ENCODE data around the gene RHOBTB3.

Gene RHOBTB3

DNA sequence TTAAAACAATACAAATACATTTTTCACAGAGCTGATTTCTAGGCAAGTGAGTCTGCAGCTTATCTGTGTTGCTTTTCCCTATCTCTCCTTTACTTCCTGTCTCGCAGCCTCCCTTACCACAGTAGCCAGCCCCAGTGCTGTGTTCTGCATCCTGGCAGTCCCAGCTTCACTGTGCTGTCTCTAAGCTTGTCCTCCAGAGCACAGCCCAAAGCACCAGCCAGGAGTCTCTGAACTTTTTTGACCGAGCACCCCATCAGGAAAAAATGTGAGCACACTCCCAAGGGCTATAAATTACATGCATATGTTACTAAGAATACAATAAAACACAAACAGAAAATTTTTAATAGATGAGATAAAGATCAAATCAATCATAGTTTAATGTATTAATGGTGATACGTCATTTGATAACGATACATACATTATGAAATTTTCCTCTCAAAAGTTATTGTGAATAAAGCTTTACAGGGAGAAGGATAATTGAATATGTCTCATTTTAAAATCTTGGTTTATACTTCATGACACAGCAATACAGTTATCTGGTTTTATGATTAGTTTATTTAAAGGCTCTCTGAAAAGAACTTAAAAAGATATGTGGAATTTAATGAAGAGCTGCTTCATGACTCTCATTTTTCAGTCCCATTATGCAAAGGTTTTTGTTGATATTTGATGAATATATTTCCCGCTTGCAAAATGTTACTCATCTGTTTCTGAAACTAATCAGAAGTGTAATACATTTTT is 7.3 kb upstream of the RHOBTB3 start:
- no peak for DNase-seq (ENCODE audit: low read depth)
- TF ChIP-seq, protein P1, sequence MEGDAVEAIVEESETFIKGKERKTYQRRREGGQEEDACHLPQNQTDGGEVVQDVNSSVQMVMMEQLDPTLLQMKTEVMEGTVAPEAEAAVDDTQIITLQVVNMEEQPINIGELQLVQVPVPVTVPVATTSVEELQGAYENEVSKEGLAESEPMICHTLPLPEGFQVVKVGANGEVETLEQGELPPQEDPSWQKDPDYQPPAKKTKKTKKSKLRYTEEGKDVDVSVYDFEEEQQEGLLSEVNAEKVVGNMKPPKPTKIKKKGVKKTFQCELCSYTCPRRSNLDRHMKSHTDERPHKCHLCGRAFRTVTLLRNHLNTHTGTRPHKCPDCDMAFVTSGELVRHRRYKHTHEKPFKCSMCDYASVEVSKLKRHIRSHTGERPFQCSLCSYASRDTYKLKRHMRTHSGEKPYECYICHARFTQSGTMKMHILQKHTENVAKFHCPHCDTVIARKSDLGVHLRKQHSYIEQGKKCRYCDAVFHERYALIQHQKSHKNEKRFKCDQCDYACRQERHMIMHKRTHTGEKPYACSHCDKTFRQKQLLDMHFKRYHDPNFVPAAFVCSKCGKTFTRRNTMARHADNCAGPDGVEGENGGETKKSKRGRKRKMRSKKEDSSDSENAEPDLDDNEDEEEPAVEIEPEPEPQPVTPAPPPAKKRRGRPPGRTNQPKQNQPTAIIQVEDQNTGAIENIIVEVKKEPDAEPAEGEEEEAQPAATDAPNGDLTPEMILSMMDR (conservative IDR thresholded peaks at IDR 0.05; ENCODE audit: control insufficient read depth, insufficient read depth, low read depth, low read length), result no peak
- no peak overlapping the region for H3K4me3 ChIP-seq (ENCODE audit: control insufficient read depth, low read depth, low read length)

DNA sequence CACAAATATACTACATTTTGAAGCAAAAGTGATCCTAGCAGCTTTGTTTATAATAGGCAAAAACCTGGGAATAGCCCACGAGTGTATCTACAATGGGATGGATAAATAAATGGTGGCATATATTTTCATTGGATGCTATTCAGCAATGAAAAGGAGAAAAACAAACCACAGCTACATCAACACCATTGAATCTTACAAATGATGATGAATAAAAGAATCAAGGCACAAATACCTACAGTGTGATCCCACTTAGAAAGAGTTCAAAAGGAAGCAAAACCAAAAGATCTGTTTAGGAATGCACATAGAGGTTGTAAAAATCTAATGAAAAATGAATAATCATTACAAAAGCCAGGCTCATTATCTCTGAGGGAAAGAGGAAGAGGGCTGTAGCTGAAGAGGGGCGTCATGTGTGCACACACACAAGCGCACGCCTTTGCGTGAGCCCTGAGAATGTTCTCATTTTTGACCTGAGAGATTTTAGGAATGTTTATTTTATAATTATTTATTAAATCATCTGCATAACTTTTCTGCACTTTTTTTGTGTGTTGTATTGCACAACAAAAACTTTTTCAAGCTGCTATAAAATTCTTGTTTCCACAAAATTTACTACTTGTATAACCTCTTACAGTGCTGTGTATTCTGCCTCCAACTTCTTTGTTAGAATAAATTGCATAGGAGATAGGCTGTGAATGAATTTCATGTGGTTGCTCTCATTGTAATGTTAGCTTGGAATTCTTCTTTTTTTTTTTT is 5.9 kb upstream of the RHOBTB3 start:
- DNase-seq (ENCODE audit: low read depth), result no peak
- TF ChIP-seq, protein P1 (conservative IDR thresholded peaks at IDR 0.05; ENCODE audit: control insufficient read depth, insufficient read depth, low read depth, low read length), result no peak
- no peak overlapping the region for H3K4me3 ChIP-seq (ENCODE audit: control insufficient read depth, low read depth, low read length)

DNA sequence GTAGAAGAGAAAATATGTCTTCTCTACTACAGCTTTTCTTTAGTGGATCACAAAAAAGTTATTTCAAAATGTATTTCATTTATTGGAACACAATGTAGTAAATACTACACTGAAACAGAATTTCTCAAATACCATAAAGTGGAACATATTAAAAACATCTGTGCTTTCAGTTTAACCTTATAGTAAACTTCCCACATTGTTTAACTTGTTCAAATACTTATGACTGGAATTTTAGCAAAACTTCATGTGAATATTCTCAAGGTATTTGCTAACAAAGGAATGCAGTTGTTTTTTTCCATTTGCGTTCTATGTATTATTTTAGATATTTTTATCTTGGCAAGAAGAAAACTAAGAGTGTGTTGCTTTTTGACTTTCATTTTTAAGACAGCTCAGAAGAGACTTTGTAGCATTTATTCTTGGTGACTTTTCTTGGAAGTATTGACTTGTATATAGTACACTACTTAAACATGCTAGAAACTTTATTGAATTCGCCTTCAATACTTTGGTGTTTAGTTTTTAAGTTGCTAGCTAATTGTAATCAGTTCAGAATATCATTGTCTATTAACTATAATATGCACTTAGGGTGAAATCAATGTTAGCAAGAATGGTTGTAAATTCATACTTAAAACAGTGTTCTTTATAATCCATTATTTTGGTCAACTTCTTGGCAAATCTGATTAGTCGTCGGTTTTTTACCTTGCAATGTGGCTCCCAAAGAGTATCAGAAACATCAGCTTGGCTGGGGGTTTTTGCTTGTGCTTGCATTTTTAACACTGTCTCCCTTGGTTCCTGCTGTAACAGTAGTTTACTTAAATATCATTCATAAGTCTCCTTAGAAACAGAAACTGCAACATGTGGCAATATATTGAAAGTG is 5.0 kb upstream of the RHOBTB3 start:
- TF ChIP-seq, protein P1 (conservative IDR thresholded peaks at IDR 0.05; ENCODE audit: control insufficient read depth, insufficient read depth, low read depth, low read length), result no peak

DNA sequence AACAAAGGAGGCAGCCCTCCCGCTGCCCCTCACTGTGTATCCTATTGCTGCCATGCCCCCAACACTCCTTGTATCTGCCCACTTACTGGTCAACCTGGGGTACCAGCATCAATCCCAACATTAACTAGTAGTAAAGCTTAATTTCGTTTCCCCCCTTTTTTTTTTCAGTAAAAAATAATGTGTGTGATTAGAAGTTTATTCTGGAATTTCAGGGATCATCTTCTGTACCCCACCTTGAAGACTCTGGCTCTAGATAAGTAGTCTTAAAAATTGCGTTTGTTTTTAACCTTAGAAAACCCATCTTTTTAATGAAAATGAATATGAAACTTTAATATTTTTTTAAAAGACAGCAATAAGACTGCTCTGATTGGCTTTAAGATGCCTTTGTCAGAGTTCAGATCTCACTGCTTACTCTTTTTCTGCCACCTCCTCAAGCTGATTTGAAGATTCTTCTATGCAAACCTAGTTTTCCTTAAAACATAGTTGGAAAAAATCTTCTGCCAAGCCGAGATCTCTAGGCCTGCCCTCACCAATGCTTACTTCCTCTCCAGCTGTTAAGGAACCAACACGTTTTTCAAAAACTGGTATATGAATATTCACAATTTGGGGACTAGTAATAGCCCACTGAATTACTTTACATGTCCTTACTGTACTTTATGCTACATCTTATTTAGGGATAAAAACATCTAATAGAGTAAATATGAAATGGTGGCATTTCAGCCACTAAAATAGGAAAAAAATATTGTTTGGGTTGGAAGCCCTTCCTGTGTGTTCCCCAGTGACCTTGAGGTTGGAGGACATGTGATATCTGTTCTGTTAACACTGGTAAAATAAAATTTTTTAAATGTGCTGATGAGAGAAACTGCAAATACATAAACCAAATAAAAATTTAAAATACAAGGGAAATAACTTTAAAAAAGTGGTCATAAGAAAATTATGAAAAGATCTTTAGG is 4.0 kb upstream of the RHOBTB3 start:
- no peak overlapping the region for H3K4me3 ChIP-seq (ENCODE audit: control insufficient read depth, low read depth, low read length)

More for the DNA sequence above, 5.0 kb upstream of the RHOBTB3 start:
- no peak overlapping the region for H3K4me3 ChIP-seq (ENCODE audit: control insufficient read depth, low read depth, low read length)
- no peak for DNase-seq (ENCODE audit: low read depth)

DNA sequence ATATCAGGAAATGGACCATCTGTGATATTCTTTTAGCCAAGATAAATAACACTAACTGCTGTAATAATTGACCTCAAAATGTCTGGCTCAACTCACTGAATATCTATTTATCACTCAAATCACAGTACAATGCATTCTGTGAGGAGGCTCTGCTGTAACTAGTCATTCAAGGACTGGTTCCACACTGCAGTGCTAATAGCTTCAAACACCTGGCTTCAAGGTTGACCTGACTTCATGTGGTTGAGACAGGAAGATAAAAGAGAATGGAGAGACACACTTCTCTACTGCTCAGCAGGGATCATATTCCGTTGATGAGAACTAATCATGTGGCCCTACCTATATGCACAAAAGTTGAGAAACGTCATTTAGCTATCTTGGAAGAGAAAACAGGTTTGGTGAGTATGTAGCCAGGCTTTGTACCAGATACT is 3.4 kb upstream of the RHOBTB3 start:
- TF ChIP-seq, protein P1 (conservative IDR thresholded peaks at IDR 0.05; ENCODE audit: control insufficient read depth, insufficient read depth, low read depth, low read length), result no peak
- peak; percentile 57 for DNase-seq (ENCODE audit: low read depth)
- H3K4me3 ChIP-seq (ENCODE audit: control insufficient read depth, low read depth, low read length), result no peak overlapping the region

More for the DNA sequence above, 4.0 kb upstream of the RHOBTB3 start:
- TF ChIP-seq, protein P1 (conservative IDR thresholded peaks at IDR 0.05; ENCODE audit: control insufficient read depth, insufficient read depth, low read depth, low read length), result no peak
- DNase-seq (ENCODE audit: low read depth), result no peak
